CD4-positive, alpha-beta T cell treated with Interleukin-17A for 1 hour (primary cell): ENCODE measurements around the gene PIK3R6.
"Not testable (repeated sequence)": the region's sequence is repeated elsewhere in the genome, so short reads cannot be mapped to it uniquely, and the experiment has no call there.

ENCODE experiments used
- DNase-seq: peaks from one replicate; pipeline ENCODE4 v3.0.0-alpha.2; 2020

The PIK3R6 gene

GRCh38 chr17:8821446-8822105 is 45.9 kb downstream of the PIK3R6 start:
- DNase-seq = no peak

GRCh38 chr17:8820311-8821010 is 47.0 kb downstream of the PIK3R6 start:
- no peak for DNase-seq

GRCh38 chr17:8818654-8819330 is 48.7 kb downstream of the PIK3R6 start:
- DNase-seq = no peak

- DNase-seq = no peak
Measured at GRCh38 chr17:8818047-8818446, 49.4 kb downstream of the PIK3R6 start.

- peak; percentile 44 for DNase-seq
Measured at GRCh38 chr17:8806926-8807550, 60.4 kb downstream of the PIK3R6 start.

- no peak for DNase-seq
Measured at GRCh38 chr17:8806253-8806925, 61.1 kb downstream of the PIK3R6 start.

- DNase-seq = not testable (repeated sequence)
Measured at GRCh38 chr17:8805396-8805795, 62.1 kb downstream of the PIK3R6 start.

- DNase-seq = no peak
Measured at GRCh38 chr17:8803531-8804420, 63.7 kb downstream of the PIK3R6 start.

- DNase-seq = no peak
Measured at GRCh38 chr17:8801135-8801840, 66.2 kb downstream of the PIK3R6 start.

- DNase-seq = no peak
Measured at GRCh38 chr17:8800656-8801055, 66.8 kb downstream of the PIK3R6 start.

GRCh38 chr17:8799570-8800212 is 67.8 kb downstream of the PIK3R6 start:
- no peak for DNase-seq

GRCh38 chr17:8798846-8799569 is 68.5 kb downstream of the PIK3R6 start, which contains the start of gene MFSD6L:
TSS of gene MFSD6L (minus strand) at chr17:8799365. CDS start at chr17:8799120, 245 bp downstream.
- DNase-seq = no peak

GRCh38 chr17:8798176-8798845 is 69.2 kb downstream of the PIK3R6 start:
- no peak for DNase-seq

GRCh38 chr17:8797621-8798175 is 69.8 kb downstream of the PIK3R6 start:
- DNase-seq = no peak

- DNase-seq = no peak
Measured at GRCh38 chr17:8794636-8795035, 72.8 kb downstream of the PIK3R6 start.

GRCh38 chr17:8793649-8794048 is 73.8 kb downstream of the PIK3R6 start:
- DNase-seq = no peak

GRCh38 chr17:8792646-8793045 is 74.8 kb downstream of the PIK3R6 start:
- DNase-seq = no peak

- no peak for DNase-seq
Measured at GRCh38 chr17:8791910-8792270, 75.6 kb downstream of the PIK3R6 start.
